Measurements from ENCODE around the gene SCD5. TPM values are rescaled to one million over a fixed set of nuclear protein-coding genes. Genes with fewer than 3 reads are reported as not detected.

Gene SCD5
- total and polyA plus RNA-seq, 2 of the 8 experiments (the other 6 are each of a cell fraction or from before 2014, with no cell fraction given): 0.92 to 1.2 TPM

- H3K79me1 ChIP-seq (ENCODE audit: low read depth, low read length): no peaks in the 10 kb centered on the region
- POLR2A ChIA-PET (ENCODE audit: partially characterized antibody): no interaction called here
- no peak for FAIRE-seq
- TF ChIP-seq TBP (IDR thresholded peaks at IDR 0.05; ENCODE audit: low read depth, low read length) (no peak), RNF2 (IDR thresholded peaks at IDR 0.05; ENCODE audit: borderline replicate concordance, low read depth, low read length, missing control alignments, poor library complexity, severe bottlenecking) (no peak), E2F6 (IDR thresholded peaks at IDR 0.05) (no peak), JUND (IDR thresholded peaks at IDR 0.05; ENCODE audit: low read length) (no peak), ATF3 (IDR thresholded peaks at IDR 0.05; ENCODE audit: insufficient read depth, low read depth, low read length) (no peak), SIRT6 (IDR thresholded peaks at IDR 0.05; ENCODE audit: low read length) (no peak), SP4 (IDR thresholded peaks at IDR 0.05; ENCODE audit: low read length) (no peak), TEAD4 (IDR thresholded peaks at IDR 0.05; ENCODE audit: low read depth, low read length) (no peak), EP300 (IDR thresholded peaks at IDR 0.05; ENCODE audit: borderline replicate concordance in 1 of 2, low read depth in 2 of 2, low read length in 2 of 2) (no peak), BRCA1 (IDR thresholded peaks at IDR 0.05; ENCODE audit: low read depth, low read length) (no peak), CEBPB (IDR thresholded peaks at IDR 0.05; ENCODE audit: low read depth, low read length) (no peak)
These were observed 80.2 kb downstream of the SCD5 start for GRCh38 chr4:82718162-82718940.

More at GRCh38 chr4:82718162-82718940, 80.2 kb downstream of the SCD5 start:
- Histone ChIP-seq H3K23ac (ENCODE audit: insufficient read length) (no peak overlapping the region), H2AFZ (ENCODE audit: low read length) (no peak overlapping the region), H3K4me1 (replicated peaks in 1 of 4; ENCODE audit: control insufficient read depth in 3 of 4, insufficient read depth in 4 of 4, low read length in 3 of 4) (no peaks in the 10 kb centered on the region), H4K8ac (ENCODE audit: extremely low read depth, insufficient read depth, low read length) (no peak overlapping the region), H3K4me2 (ENCODE audit: insufficient read depth in 1 of 2, low read depth in 2 of 2, low read length in 2 of 2) (no peak overlapping the region), H2BK120ac (replicated peaks; ENCODE audit: low read depth, low read length) (no peak overlapping the region), H3K18ac (ENCODE audit: extremely low read depth, low read length) (no peak overlapping the region), H3K79me2 (ENCODE audit: control insufficient read depth in 1 of 2, insufficient read depth in 2 of 2, low read length in 2 of 2) (no peaks in the 10 kb centered on the region), H3K14ac (ENCODE audit: insufficient read length) (no peak overlapping the region), H3K36me3 (ENCODE audit: control insufficient read depth in 2 of 4, insufficient read depth in 4 of 4, low read length in 3 of 4) (no peaks in the 10 kb centered on the region), H3K4me3 (ENCODE audit: extremely low read depth in 1 of 4, insufficient read depth in 2 of 4, low read depth in 3 of 4, low read length in 4 of 4) (no peak overlapping the region), H3K9me3 (ENCODE audit: insufficient read depth in 2 of 2, low read depth in 1 of 2, low read length in 1 of 2) (no peaks in the 10 kb centered on the region), H3K27ac (ENCODE audit: low read depth, low read length) (no peak overlapping the region), H3K56ac (replicated peaks; ENCODE audit: insufficient read length, low read depth, low read length) (no peak overlapping the region), H2BK15ac (ENCODE audit: low read length) (no peak overlapping the region), H3K4ac (replicated peaks; ENCODE audit: insufficient read length, low read depth, low read length) (no peak overlapping the region), H4K20me1 (replicated peaks in 1 of 2; ENCODE audit: control insufficient read depth in 1 of 2, insufficient read depth in 2 of 2, low read length in 2 of 2) (no peaks in the 10 kb centered on the region), H2AK5ac (ENCODE audit: low read depth, low read length) (no peak overlapping the region), H4K5ac (ENCODE audit: insufficient read length, low read depth, low read length) (no peak overlapping the region), H2BK20ac (ENCODE audit: low read length) (no peak overlapping the region), H3K27me3 (replicated peaks in 1 of 4; ENCODE audit: control insufficient read depth in 3 of 4, extremely low read depth in 1 of 4, insufficient read depth in 3 of 4, low read length in 3 of 4) (no peaks in the 10 kb centered on the region), H3K9ac (replicated peaks in 1 of 4; ENCODE audit: extremely low read depth in 1 of 4, low read depth in 3 of 4, low read length in 3 of 4) (no peak overlapping the region), H2BK5ac (ENCODE audit: low read depth, low read length) (no peak overlapping the region), H3K23me2 (ENCODE audit: low read depth, low read length) (no peaks in the 10 kb centered on the region), H2BK12ac (ENCODE audit: low read depth, low read length) (no peak overlapping the region), H4K91ac (replicated peaks; ENCODE audit: insufficient read length, low read length) (no peak overlapping the region)
- 82% methylated on average over 7 of the region's 7 CpGs; no CpG with 5 or more reads in 1 of the 2 experiments for WGBS, 2 experiments (ENCODE audit: extremely low coverage in 1 of 2, insufficient coverage in 1 of 2, insufficient read length in 1 of 2, insufficient replicate concordance in 2 of 2, low coverage in 1 of 2, low lambda C conversion rate in 2 of 2, missing lambda C conversion rate in 1 of 2)
- CTCF ChIA-PET (ENCODE audit: partially characterized antibody): interaction anchor here (0.6 kb wide), 4 partner anchors 58 to 1657 kb away, joined by 3 to 4 read pairs (median 3); no protein-coding TSS in a partner anchor
- no peak for DNase-seq (ENCODE audit: low read depth in 1 of 2, low spot score in 2 of 2)
